NT2/D1 (cell line): ENCODE results near the gene POLR2E.

ENCODE experiments used
- SUZ12 ChIP-seq: IDR thresholded peaks from 2 replicates; pipeline ENCODE4 v1.6.1; 2011; ENCODE audit not compliant: insufficient read length, insufficient read depth; ENCODE audit errors: extremely low read depth
- YY1 ChIP-seq: IDR thresholded peaks from 2 replicates; pipeline ENCODE4 v1.6.1; 2011; ENCODE audit not compliant: insufficient read length, insufficient read depth
- ZNF274 ChIP-seq: IDR thresholded peaks from 2 replicates; pipeline ENCODE4 v1.6.1; 2011; ENCODE audit warnings: mild to moderate bottlenecking, low read depth, low read length

GRCh38 chr19:1072371-1073015 is 22.7 kb downstream of the POLR2E start:
- TF ChIP-seq YY1 (no peak), SUZ12 (no peak), ZNF274 (no peak)
